ENCODE measurements around the gene LSM11.

- no peak for TF ChIP-seq CTCF (conservative IDR thresholded peaks at IDR 0.05 in 1 of 2, IDR thresholded peaks at IDR 0.05 in 1 of 2; ENCODE audit: extremely low read depth in 1 of 2, insufficient read depth in 1 of 2, low read depth in 1 of 2, low read length in 2 of 2)
- TF ChIP-seq EZH2 (IDR thresholded peaks at IDR 0.05; ENCODE audit: borderline replicate concordance, low read length), result no peak
These were observed 24.3 kb upstream of the LSM11 start for GRCh38 chr5:157719245-157719644.
